H9 (cell line): Measurements from ENCODE around the gene CD226. TPM values are rescaled to one million over a fixed set of nuclear protein-coding genes. Genes with fewer than 3 reads are reported as not detected.

Source experiments
- DNase-seq: peaks from one replicate; pipeline ENCODE4 v3.0.0-alpha.2; 2017
- H2AFZ ChIP-seq: one replicate; pipeline ENCODE4 v1.6.1; 2013; ENCODE audit warnings: mild to moderate bottlenecking, low read length, control low read depth, moderate library complexity
- H2AK5ac ChIP-seq: 2 replicates; pipeline ENCODE4 v1.6.1; 2013; ENCODE audit warnings: low read length, control low read depth, mixed read lengths; ENCODE audit not compliant: insufficient read length
- H2BK120ac ChIP-seq: one replicate; pipeline ENCODE4 v1.6.1; 2013; ENCODE audit warnings: low read depth, mild to moderate bottlenecking, low read length, control low read depth, inconsistent platforms; ENCODE audit not compliant: poor library complexity, severe bottlenecking
- H2BK12ac ChIP-seq: 2 replicates; pipeline ENCODE4 v1.6.1; 2013; ENCODE audit warnings: low read length, control low read depth, mixed read lengths, low read depth; ENCODE audit not compliant: insufficient read length
- H2BK15ac ChIP-seq: 2 replicates; pipeline ENCODE4 v1.6.1; 2013; ENCODE audit warnings: low read depth, low read length, control low read depth
- H2BK20ac ChIP-seq: one replicate; pipeline ENCODE4 v1.6.1; 2013; ENCODE audit warnings: low read depth, mild to moderate bottlenecking, low read length, control low read depth, inconsistent platforms; ENCODE audit not compliant: poor library complexity, severe bottlenecking
- H2BK5ac ChIP-seq: 2 replicates; pipeline ENCODE4 v1.6.1; 2013; ENCODE audit warnings: low read length, control low read depth, mixed read lengths; ENCODE audit not compliant: insufficient read length
- H3K14ac ChIP-seq: 2 replicates; pipeline ENCODE4 v1.6.1; 2013; ENCODE audit warnings: low read length, control low read depth; ENCODE audit not compliant: insufficient read depth
- H3K18ac ChIP-seq: 2 replicates; pipeline ENCODE4 v1.6.1; 2013; ENCODE audit warnings: low read depth, mild to moderate bottlenecking, mixed read lengths, low read length, control low read depth; ENCODE audit not compliant: insufficient read length
- H3K23ac ChIP-seq: 2 replicates; pipeline ENCODE4 v1.6.1; 2013; ENCODE audit warnings: low read length, control low read depth, mixed read lengths, low read depth; ENCODE audit not compliant: insufficient read length
- H3K23me2 ChIP-seq: 2 replicates; pipeline ENCODE4 v1.6.1; 2013; ENCODE audit warnings: low read depth, mild to moderate bottlenecking, mixed read lengths, low read length, control low read depth; ENCODE audit not compliant: insufficient read length, poor library complexity, severe bottlenecking
- H3K27ac ChIP-seq: 2 replicates; pipeline ENCODE4 v1.5.1; 2013; ENCODE audit warnings: low read length, control low read depth, mixed read lengths, low read depth; ENCODE audit not compliant: insufficient read length
- H3K27me3 ChIP-seq: 2 replicates; pipeline ENCODE4 v1.6.1; 2013; ENCODE audit warnings: low read length, control low read depth, inconsistent platforms; ENCODE audit not compliant: insufficient read depth
- H3K4ac ChIP-seq: 2 replicates; pipeline ENCODE4 v1.6.1; 2013; ENCODE audit warnings: low read depth, mild to moderate bottlenecking, control low read depth, inconsistent platforms, low read length, moderate library complexity
- H3K4me1 ChIP-seq: 2 replicates; pipeline ENCODE4 v1.6.1; 2013; ENCODE audit warnings: low read length, control low read depth, inconsistent platforms; ENCODE audit not compliant: insufficient read depth
- H3K4me2 ChIP-seq: 2 replicates; pipeline ENCODE4 v1.6.1; 2013; ENCODE audit warnings: low read length, control low read depth, mixed read lengths; ENCODE audit not compliant: insufficient read length, insufficient read depth
- H3K56ac ChIP-seq: 2 replicates; pipeline ENCODE4 v1.6.1; 2013; ENCODE audit warnings: low read depth, mild to moderate bottlenecking, mixed read lengths, low read length, control low read depth; ENCODE audit not compliant: insufficient read length
- H3K79me1 ChIP-seq: 2 replicates; pipeline ENCODE4 v1.6.1; 2013; ENCODE audit warnings: low read depth, mild to moderate bottlenecking, moderate library complexity, low read length, control low read depth, inconsistent platforms; ENCODE audit not compliant: insufficient read depth, poor library complexity, severe bottlenecking
- H3K79me2 ChIP-seq: 2 replicates; pipeline ENCODE4 v1.6.1; 2013; ENCODE audit warnings: low read length, control low read depth, inconsistent platforms; ENCODE audit not compliant: insufficient read depth
- H3K9ac ChIP-seq: 2 replicates; pipeline ENCODE4 v1.6.1; 2013; ENCODE audit warnings: low read length, control low read depth, mixed read lengths; ENCODE audit not compliant: insufficient read length; ENCODE audit errors: extremely low read depth
- H3K9me3 ChIP-seq: one replicate; pipeline ENCODE4 v1.6.1; 2013; ENCODE audit warnings: low read depth, low read length, inconsistent platforms; ENCODE audit not compliant: control insufficient read depth
- H3T11ph ChIP-seq: one replicate; pipeline ENCODE4 v1.6.1; 2013; ENCODE audit warnings: mild to moderate bottlenecking, low read length, control low read depth, inconsistent platforms
- H4K20me1 ChIP-seq: one replicate; pipeline ENCODE4 v1.6.1; 2013; ENCODE audit not compliant: control insufficient read depth, insufficient read length, insufficient read depth
- H4K5ac ChIP-seq: 2 replicates; pipeline ENCODE4 v1.6.1; 2013; ENCODE audit warnings: low read depth, mild to moderate bottlenecking, mixed read lengths, low read length, control low read depth; ENCODE audit not compliant: insufficient read length
- H4K8ac ChIP-seq: replicated peaks from 2 replicates; pipeline ENCODE4 v1.6.1; 2013; ENCODE audit warnings: low read length, control low read depth, mixed read lengths, low read depth; ENCODE audit not compliant: insufficient read length
- H4K91ac ChIP-seq: 2 replicates; pipeline ENCODE4 v1.6.1; 2013; ENCODE audit warnings: low read depth, mild to moderate bottlenecking, moderate library complexity, mixed read lengths, low read length, control low read depth; ENCODE audit not compliant: insufficient read length
- H3K27ac Mint-ChIP-seq, 3 experiments: 2 replicates in 2 of 3; 3 replicates in 1 of 3; pipeline ENCODE4 v1.8.0; 2020 to 2021; ENCODE audit warnings: mixed read lengths in 3 of 3, mild to moderate bottlenecking in 1 of 3, moderate library complexity in 1 of 3
- H3K27me3 Mint-ChIP-seq: 2 replicates; pipeline ENCODE4 v1.8.0; 2021; ENCODE audit warnings: low read depth, mild to moderate bottlenecking, moderate library complexity, mixed read lengths
- H3K36me3 Mint-ChIP-seq, 3 experiments: 2 replicates in 2 of 3; 3 replicates in 1 of 3; pipeline ENCODE4 v1.8.0; 2020 to 2021; ENCODE audit warnings: low read depth in 3 of 3, mixed read lengths in 3 of 3; ENCODE audit not compliant: insufficient read depth in 1 of 3
- H3K4me1 Mint-ChIP-seq, 2 experiments: 2 replicates each; pipeline ENCODE4 v1.8.0; 2020; ENCODE audit warnings: mixed read lengths in 2 of 2
- H3K4me3 Mint-ChIP-seq, 2 experiments: 2 replicates in 1 of 2; 3 replicates in 1 of 2; pipeline ENCODE4 v1.8.0; 2020 to 2021; ENCODE audit warnings: mild to moderate bottlenecking in 2 of 2, mixed read lengths in 2 of 2, moderate library complexity in 1 of 2
- H3K9me3 Mint-ChIP-seq, 2 experiments: 2 replicates in 1 of 2; 3 replicates in 1 of 2; pipeline ENCODE4 v1.8.0; 2020; ENCODE audit warnings: mild to moderate bottlenecking in 2 of 2, mixed read lengths in 2 of 2, moderate library complexity in 1 of 2
- WGBS: extraction: QIAGEN DNeasy Blood & Tissue Kit; methylation state at CpG from one replicate; pipeline ENCODE4 v1.1.7; 2013; ENCODE audit warnings: missing lambda C conversion rate, low lambda C conversion rate, mixed read lengths; ENCODE audit not compliant: insufficient read length; ENCODE audit errors: extremely low coverage; 5-methylcytosine and 5-hydroxymethylcytosine counted together
- total RNA-seq: library from RNA; stranded (reverse); gene quantifications from 2 replicates; pipeline ENCODE4 v1.2.1, GENCODE V29; 2021
- TF ChIP-seq, protein P1 (sequence below): fragments of 200-600 bp; sonication (generic); conservative IDR thresholded peaks from 3 replicates; pipeline ENCODE4 v1.8.0; 2021; ENCODE audit warnings: antibody characterized with exemption, mild to moderate bottlenecking

Gene CD226
- total RNA-seq, 1 experiment from 2014 or later, result not detected

DNA sequence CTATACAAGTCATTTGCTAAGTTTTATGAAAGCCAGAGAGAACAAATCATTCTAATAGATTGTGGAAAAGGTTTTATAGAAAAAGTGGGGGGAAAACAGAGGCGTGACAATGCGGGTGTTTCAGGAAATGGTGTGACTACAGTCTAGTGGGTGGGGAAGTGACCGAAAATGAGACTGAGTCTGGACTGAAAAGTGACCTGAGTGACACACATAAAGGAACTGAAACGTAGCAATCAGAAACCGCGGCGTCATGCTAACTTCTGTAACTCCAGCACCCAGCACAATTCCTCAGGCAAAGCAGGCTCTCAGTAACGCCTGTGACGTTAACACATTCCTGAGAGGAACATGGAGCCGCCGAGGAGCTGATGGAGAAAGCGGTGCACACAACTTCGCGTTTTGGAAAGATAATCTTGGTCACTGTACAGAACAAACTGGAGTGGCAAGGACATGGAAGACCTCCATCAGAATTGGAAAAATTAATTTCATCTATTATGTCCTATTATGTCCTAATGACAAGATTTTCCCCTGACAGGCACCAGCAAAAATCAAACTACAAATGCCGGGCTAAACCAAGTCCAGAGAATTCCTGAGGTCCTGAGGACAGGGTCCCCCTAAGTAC is 1.4 kb upstream of the CD226 start:
- H2BK20ac ChIP-seq, result no peak overlapping the region
- H4K8ac ChIP-seq, result no peak overlapping the region
- H2BK15ac ChIP-seq, result no peak overlapping the region
- H3K27ac ChIP-seq, result no peak overlapping the region
- no peaks in the 10 kb centered on the region for H4K20me1 ChIP-seq
- DNase-seq, result no peak
- no peak overlapping the region for H2BK5ac ChIP-seq
- H3T11ph ChIP-seq, result no peak overlapping the region
- no peak overlapping the region for H2BK12ac ChIP-seq
- no peak overlapping the region for H3K4me2 ChIP-seq
- no peak overlapping the region for H2BK120ac ChIP-seq
- no peak overlapping the region for H3K14ac ChIP-seq
- H3K79me2 ChIP-seq, result peaks cover 3% of the 10 kb centered on the region; the same call in 1 of the 2 replicates
- no peak overlapping the region for H2AK5ac ChIP-seq
- no peaks in the 10 kb centered on the region for H3K27me3 Mint-ChIP-seq
- no peak overlapping the region for H3K9ac ChIP-seq
- peaks cover 8 to 9% of the 10 kb centered on the region in 2 experiments for H3K4me1 Mint-ChIP-seq
- H3K9me3 Mint-ChIP-seq, result 0 out of 5 replicates have a peak, but pooled peaks cover 0 to 3% of the 10 kb centered on the region in 2 experiments
- no peaks in the 10 kb centered on the region for H3K9me3 ChIP-seq
- H3K4me3 Mint-ChIP-seq, result no peak overlapping the region
- no peak overlapping the region for H3K23ac ChIP-seq
- no peak overlapping the region for H3K27ac Mint-ChIP-seq
- H3K18ac ChIP-seq, result no peak overlapping the region
- no peaks in the 10 kb centered on the region for H3K27me3 ChIP-seq
- no peak overlapping the region for H4K91ac ChIP-seq
- H3K4me1 ChIP-seq, result no peaks in the 10 kb centered on the region; the same call in 1 of the 2 replicates
- H3K4ac ChIP-seq, result no peak overlapping the region
- H3K79me1 ChIP-seq, result no peaks in the 10 kb centered on the region
- TF ChIP-seq, protein P1, sequence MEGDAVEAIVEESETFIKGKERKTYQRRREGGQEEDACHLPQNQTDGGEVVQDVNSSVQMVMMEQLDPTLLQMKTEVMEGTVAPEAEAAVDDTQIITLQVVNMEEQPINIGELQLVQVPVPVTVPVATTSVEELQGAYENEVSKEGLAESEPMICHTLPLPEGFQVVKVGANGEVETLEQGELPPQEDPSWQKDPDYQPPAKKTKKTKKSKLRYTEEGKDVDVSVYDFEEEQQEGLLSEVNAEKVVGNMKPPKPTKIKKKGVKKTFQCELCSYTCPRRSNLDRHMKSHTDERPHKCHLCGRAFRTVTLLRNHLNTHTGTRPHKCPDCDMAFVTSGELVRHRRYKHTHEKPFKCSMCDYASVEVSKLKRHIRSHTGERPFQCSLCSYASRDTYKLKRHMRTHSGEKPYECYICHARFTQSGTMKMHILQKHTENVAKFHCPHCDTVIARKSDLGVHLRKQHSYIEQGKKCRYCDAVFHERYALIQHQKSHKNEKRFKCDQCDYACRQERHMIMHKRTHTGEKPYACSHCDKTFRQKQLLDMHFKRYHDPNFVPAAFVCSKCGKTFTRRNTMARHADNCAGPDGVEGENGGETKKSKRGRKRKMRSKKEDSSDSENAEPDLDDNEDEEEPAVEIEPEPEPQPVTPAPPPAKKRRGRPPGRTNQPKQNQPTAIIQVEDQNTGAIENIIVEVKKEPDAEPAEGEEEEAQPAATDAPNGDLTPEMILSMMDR, result no peak
- no peaks in the 10 kb centered on the region for H3K23me2 ChIP-seq
- H3K36me3 Mint-ChIP-seq, result no peaks in the 10 kb centered on the region; a peak in 1 of 7 replicates
- no peak overlapping the region for H2AFZ ChIP-seq
- no peak overlapping the region for H4K5ac ChIP-seq
- no CpG with 5 or more reads among the region's 15 CpGs for WGBS
- H3K56ac ChIP-seq, result no peak overlapping the region
